Heart left ventricle (tissue), 16 donors: ENCODE data around the gene C11orf68. TPM values are rescaled to one million over a fixed set of nuclear protein-coding genes. Genes with fewer than 3 reads are reported as not detected.

Source experiments
- ATAC-seq, 4 donors: fragments of 200-7000 bp; cut with Tn5 transposase; one replicate each; pipeline ENCODE4 v1.9.1; 2020 to 2022; ENCODE audit warnings: moderate library complexity in 4 of 4, mild to moderate bottlenecking in 3 of 4, moderate number of reproducible peaks in 1 of 4
- DNase-seq, 5 donors: peaks; one replicate each; pipeline ENCODE4 v3.0.0-alpha.2; 2020
- H3K27ac ChIP-seq, 12 donors: fragments of 200-600 bp; sonication (generic) in 4 of 12; one replicate each; pipeline versions ENCODE4 v1.5.0 to v1.8.0; 2016 to 2022; ENCODE audit warnings: mild to moderate bottlenecking in 2 of 12
- H3K27me3 ChIP-seq, 9 donors: fragments of 200-600 bp; sonication (generic) in 2 of 9; one replicate each; pipeline versions ENCODE4 v1.5.1 to v1.8.0; 2016 to 2022; ENCODE audit warnings: mild to moderate bottlenecking in 3 of 9
- H3K36me3 ChIP-seq, 9 donors: fragments of 200-600 bp; sonication (generic) in 2 of 9; one replicate each; pipeline versions ENCODE4 v1.5.0 to v1.8.0; 2018 to 2022; ENCODE audit warnings: mild to moderate bottlenecking in 2 of 9
- H3K4me1 ChIP-seq, 12 donors: fragments of 200-600 bp; sonication (generic) in 4 of 12; one replicate each; pipeline versions ENCODE4 v1.5.0 to v1.8.0; 2016 to 2022; ENCODE audit warnings: mild to moderate bottlenecking in 3 of 12
- H3K4me3 ChIP-seq, 12 donors: fragments of 200-600 bp; sonication (generic) in 4 of 12; one replicate each; pipeline versions ENCODE4 v1.5.0 to v1.8.0; 2017 to 2022; ENCODE audit warnings: mild to moderate bottlenecking in 9 of 12, moderate library complexity in 4 of 12
- H3K9me3 ChIP-seq, 12 donors: fragments of 200-600 bp; sonication (generic) in 4 of 12; one replicate each; pipeline versions ENCODE4 v1.5.0 to v1.8.0; 2016 to 2022; ENCODE audit warnings: mild to moderate bottlenecking in 1 of 12
- POLR2A ChIP-seq, 2 donors: fragments of 450-650 bp; IDR thresholded peaks; one replicate each; pipeline ENCODE4 v1.6.1; 2017; ENCODE audit warnings: antibody characterized with exemption in 2 of 2, mild to moderate bottlenecking in 2 of 2, moderate library complexity in 2 of 2
- WGBS, 4 donors: extraction: QIAGEN DNeasy Blood & Tissue Kit in 2 of 4; methylation state at CpG; one replicate each; pipeline versions ENCODE4 v1.1.5 to v1.1.7; 2013 to 2018; 5-methylcytosine and 5-hydroxymethylcytosine counted together
- intact Hi-C, 10 donors: fragments of 100-400 bp; cut with DNase I; formaldehyde crosslinking; loops; one replicate each; pipeline versions ENCODE4 v1.11.1 to v1.14.2; 2022
- polyA plus RNA-seq, 2 donors: library from polyadenylated mRNA; stranded (reverse); fragments of 200-250 nt; gene quantifications; one replicate each; pipeline ENCODE4 v1.2.3, GENCODE V29; 2013
- total RNA-seq, 9 donors: library from RNA; depleted of rRNA in 2 of 9; stranded (reverse); fragments of >200 nt in 2 of 9; fragmentation: NEBNext Ultra II Directional in 3 of 9; extraction: Animal tissue kit (Norgen Biotek cat#: 25700) in 3 of 9; gene quantifications; one replicate each; pipeline versions ENCODE4 v1.1.0 to v1.2.4, GENCODE V29; 2016 to 2023
- TF ChIP-seq, protein P1 (sequence below), 12 donors: fragments of 200-600 bp; sonication (generic) in 4 of 12; IDR thresholded peaks; one replicate each; pipeline versions ENCODE4 v1.5.0 to v1.8.0; 2018 to 2022; ENCODE audit warnings: antibody characterized with exemption in 12 of 12, mild to moderate bottlenecking in 5 of 12
- donor health status: ischemic (EF 13 %, LVEDD 7.1; RV severe dilation, severe dysfunction).
- donor health status: healthy with polysubstance abuse.
- donor health status: DM: no; HTN: yes; CAD: no.
- donor health status: DM: no; HTN: no; CAD: no.
- donor health status: ischemic (EF 25% LVEDD 6.9; RV normal size, moderate dysfunction).
- donor health status: ischemic (EF 25% LVEDD 5.7; RV mildly dilated, moderate dysfunction).
- donor health status: healthy.
- donor health status: DM: yes; HTN: yes; CAD: no.
- donor health status: ischemic (EF 35%, LVEDD 5.7; RV mildly dilated, moderate dysfunction).
- donor health status: nonischemic (EF 11% LVEDD 7.7; RV severe dilation, severe dysfunction).
- donor health status: DM: yes; HTN: yes; CAD: no.
- donor health status: PGD.
- donor health status: ischemic (EF 29% LVEDD 5.4; RV normal size, mild dysfunction).
- donor health status: nonischemic (EF 23%, LVEDD 6.1; RV moderate dilation, normal function).

C11orf68 gene
- total and polyA plus RNA-seq, 11 donors = 17.0 to 49.0 (median 39.5) TPM

DNA sequence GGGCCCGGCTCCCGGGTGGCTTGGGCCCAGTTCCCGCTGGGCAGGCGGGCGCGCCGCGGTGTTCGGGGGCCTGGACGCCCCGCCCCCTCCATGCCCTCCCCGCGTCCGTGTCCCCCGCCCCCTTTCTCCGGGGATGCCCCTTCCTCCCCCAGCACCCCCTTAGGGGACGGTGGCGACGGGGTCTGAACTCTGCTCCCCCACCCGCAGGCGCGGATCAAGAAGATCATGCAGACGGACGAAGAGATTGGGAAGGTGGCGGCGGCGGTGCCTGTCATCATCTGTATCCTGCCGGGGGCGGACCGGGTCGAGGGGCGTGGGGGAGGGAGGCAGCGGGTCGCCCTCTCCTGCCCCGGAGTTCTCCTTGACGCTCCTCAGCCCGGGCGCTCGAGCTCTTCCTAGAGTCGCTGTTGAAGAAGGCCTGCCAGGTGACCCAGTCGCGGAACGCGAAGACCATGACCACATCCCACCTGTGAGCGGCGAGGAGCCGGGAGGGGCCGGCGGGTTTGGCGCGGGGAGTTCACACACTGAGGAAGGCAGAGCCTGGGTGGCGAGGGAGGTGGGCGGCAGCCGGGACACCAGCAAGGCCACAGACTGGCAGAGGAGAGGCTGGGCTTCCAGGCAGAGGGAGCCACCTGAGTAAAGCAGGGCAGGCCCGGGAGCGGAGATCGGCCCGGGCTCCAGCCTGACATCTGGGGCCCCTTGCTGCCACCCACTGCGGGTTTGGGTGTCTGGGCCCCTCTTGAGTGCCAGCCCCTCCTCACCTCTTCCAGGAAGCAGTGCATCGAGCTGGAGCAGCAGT is 910 bp upstream of the C11orf68 start:
- peak in 2 of 5 donors; percentile 62 to 64 for DNase-seq
- no peak for TF ChIP-seq POLR2A (IDR thresholded peaks at IDR 0.05)
- TF ChIP-seq, protein P1, sequence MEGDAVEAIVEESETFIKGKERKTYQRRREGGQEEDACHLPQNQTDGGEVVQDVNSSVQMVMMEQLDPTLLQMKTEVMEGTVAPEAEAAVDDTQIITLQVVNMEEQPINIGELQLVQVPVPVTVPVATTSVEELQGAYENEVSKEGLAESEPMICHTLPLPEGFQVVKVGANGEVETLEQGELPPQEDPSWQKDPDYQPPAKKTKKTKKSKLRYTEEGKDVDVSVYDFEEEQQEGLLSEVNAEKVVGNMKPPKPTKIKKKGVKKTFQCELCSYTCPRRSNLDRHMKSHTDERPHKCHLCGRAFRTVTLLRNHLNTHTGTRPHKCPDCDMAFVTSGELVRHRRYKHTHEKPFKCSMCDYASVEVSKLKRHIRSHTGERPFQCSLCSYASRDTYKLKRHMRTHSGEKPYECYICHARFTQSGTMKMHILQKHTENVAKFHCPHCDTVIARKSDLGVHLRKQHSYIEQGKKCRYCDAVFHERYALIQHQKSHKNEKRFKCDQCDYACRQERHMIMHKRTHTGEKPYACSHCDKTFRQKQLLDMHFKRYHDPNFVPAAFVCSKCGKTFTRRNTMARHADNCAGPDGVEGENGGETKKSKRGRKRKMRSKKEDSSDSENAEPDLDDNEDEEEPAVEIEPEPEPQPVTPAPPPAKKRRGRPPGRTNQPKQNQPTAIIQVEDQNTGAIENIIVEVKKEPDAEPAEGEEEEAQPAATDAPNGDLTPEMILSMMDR (IDR thresholded peaks at IDR 0.05) = no peak
- peak overlapping the region; percentile 85 to 100 (median 95) for H3K4me3 ChIP-seq
- H3K27ac ChIP-seq = peak overlapping the region; percentile 75 to 98 (median 92)
- ATAC-seq = peak in 3 of 4 donors; percentile 0 to 38 (median 36)
- peaks cover 0 to 29% (median 17%) of the 10 kb centered on the region in 9 donors for H3K36me3 ChIP-seq
- H3K9me3 ChIP-seq = no peaks in the 10 kb centered on the region
- H3K4me1 ChIP-seq = peaks cover 16 to 52% (median 46%) of the 10 kb centered on the region in 12 donors
- intact Hi-C loops = loop anchor here in 9 of 10 donors (1.0 to 5.0 kb wide), 8 partner anchors 29 to 256 kb away; partner anchors contain the start of genes SART1 (in 4 of the 9), FIBP (in 3 of the 9), CCDC85B (in 1 of the 9) and MUS81 (in 1 of the 9)
- no peaks in the 10 kb centered on the region for H3K27me3 ChIP-seq
- 1 to 2% (median 1%) methylated on average over 20 to 60 of the region's 60 CpGs for WGBS, 4 donors

DNA sequence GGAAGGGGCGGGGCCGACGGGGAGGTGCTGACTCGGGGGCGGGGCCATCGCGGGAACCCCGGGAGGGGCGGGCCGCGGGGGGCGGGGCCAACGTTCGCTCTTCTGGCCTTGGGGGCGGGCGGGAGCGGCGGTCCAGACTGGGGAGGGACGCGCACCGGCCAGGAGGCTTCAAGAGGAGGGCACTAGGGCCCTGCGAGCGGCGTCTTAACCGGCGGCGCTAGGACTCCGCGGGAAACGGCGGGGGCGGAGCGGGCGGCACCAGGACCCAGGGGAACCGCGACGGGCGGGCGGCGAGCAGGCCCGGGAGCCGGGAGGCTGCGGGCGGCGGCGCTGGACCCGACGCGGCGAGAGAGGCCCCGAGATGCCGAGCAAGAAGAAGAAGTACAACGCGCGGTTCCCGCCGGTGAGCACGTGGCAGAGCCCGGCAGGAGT is 295 bp upstream of the C11orf68 start, which contains the start of gene DRAP1:
DRAP1 (plus strand) TSS at position 286 of the 432 bp plus-strand sequence; CDS start at position 362, 76 bp downstream.
- Histone ChIP-seq H3K27ac (peak within 1 kb of the TSS; percentile 95 to 100 (median 97)), H3K4me1 (peaks cover 16 to 56% (median 48%) of the 10 kb centered on the region in 12 donors), H3K4me3 (peak within 1 kb of the TSS; percentile 85 to 100 (median 96)), H3K9me3 (no peaks in the 10 kb centered on the region), H3K36me3 (peaks cover 0 to 29% (median 17%) of the 10 kb centered on the region in 9 donors), H3K27me3 (no peaks in the 10 kb centered on the region)
- peak; percentile 38 to 79 for TF ChIP-seq POLR2A (IDR thresholded peaks at IDR 0.05)
- TF ChIP-seq, protein P1 (IDR thresholded peaks at IDR 0.05) = peak in 2 of 12 donors; percentile 15 to 25
- 0 to 1% (median 0%) methylated on average over 3 to 59 of the region's 59 CpGs for WGBS, 4 donors
- peak; percentile 92 to 96 (median 94) for ATAC-seq
- DNase-seq = peak; percentile 99 to 100 (median 99)
- intact Hi-C loops = loop anchor here in 5 of 10 donors (1.0 to 5.0 kb wide), 6 partner anchors 28 to 256 kb away; partner anchors contain the start of genes FIBP (in 3 of the 5), SART1 (in 2 of the 5), CCDC85B (in 1 of the 5) and MUS81 (in 1 of the 5)

DNA sequence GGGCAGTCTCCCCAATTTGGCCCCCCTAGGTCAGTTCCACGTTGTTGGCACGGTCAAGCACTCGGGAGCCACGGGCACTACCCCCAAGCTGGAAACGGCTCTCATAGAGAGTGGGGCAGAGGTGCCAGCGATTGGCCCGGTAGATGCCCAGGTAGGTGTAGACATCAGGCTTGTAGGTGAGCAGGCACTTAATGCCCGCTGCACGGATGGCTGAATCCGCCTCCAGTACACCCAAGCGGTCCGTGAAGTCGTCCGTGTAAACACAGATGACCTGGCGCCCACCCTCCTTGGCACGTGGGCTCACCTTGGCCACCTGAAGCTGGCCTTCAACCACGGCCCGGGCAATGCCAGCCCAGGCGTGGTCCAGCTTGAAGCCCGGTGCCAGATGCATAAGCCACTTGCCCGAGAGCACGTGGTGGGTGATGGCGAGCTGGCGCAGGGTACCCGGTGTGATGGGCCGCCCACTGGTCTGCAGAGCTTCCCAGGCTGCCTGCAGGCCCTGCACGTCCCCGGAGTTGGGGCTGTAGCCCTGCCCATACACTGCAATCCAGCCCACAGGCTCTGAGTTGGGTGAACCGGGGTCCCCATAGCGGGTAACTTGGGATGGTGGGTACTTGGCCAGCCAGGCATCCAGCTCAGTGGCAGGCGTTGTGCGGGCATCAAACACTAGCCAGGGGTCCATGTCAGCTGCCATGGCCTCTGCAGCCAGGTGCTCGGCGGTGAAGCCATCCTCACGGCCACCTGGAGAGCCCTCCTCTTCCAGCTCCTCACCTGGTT is 1.2 kb downstream of the C11orf68 start:
- Histone ChIP-seq H3K4me3 (peak overlapping the region; percentile 81 to 100 (median 93)), H3K9me3 (no peaks in the 10 kb centered on the region), H3K4me1 (peaks cover 16 to 56% (median 48%) of the 10 kb centered on the region in 12 donors), H3K27me3 (no peaks in the 10 kb centered on the region), H3K36me3 (peaks cover 0 to 18% (median 8%) of the 10 kb centered on the region in 9 donors), H3K27ac (peak overlapping the region; percentile 95 to 100 (median 97))
- ATAC-seq (no peak), DNase-seq (no peak)
- intact Hi-C loops = loop anchor here in 4 of 10 donors (1.0 to 5.0 kb wide), 5 partner anchors 27 to 57 kb away; partner anchors contain the start of genes MUS81 (in 2 of the 4), SART1 (in 2 of the 4) and CCDC85B (in 1 of the 4)
- 83 to 86% (median 83%) methylated on average over 12 to 35 of the region's 35 CpGs for WGBS, 4 donors
- TF ChIP-seq POLR2A (IDR thresholded peaks at IDR 0.05) = no peak
- TF ChIP-seq, protein P1 (IDR thresholded peaks at IDR 0.05) = no peak
